EL (cell line): Measurements from ENCODE around the gene GALNTL6.

Source experiments
- DNase-seq: peaks from one replicate; pipeline ENCODE4 v3.0.0-alpha.2; 2016

The GALNTL6 gene

GRCh38 chr4:173044340-173044739 lies 1231.1 kb downstream of the GALNTL6 start:
- DNase-seq, result no peak

- no peak for DNase-seq
Measured at GRCh38 chr4:173045571-173045970, 1232.4 kb downstream of the GALNTL6 start.

GRCh38 chr4:173046144-173046543 lies 1232.9 kb downstream of the GALNTL6 start:
- DNase-seq, result no peak

- no peak for DNase-seq
Measured at GRCh38 chr4:173046818-173047217, 1233.6 kb downstream of the GALNTL6 start.

GRCh38 chr4:173051232-173051631 lies 1238.0 kb downstream of the GALNTL6 start:
- DNase-seq, result no peak

GRCh38 chr4:173051716-173052115 lies 1238.5 kb downstream of the GALNTL6 start:
- peak; percentile 23 for DNase-seq

- DNase-seq, result no peak
Measured at GRCh38 chr4:173052439-173052838, 1239.2 kb downstream of the GALNTL6 start.

- DNase-seq, result no peak
Measured at GRCh38 chr4:173056271-173056670, 1243.1 kb downstream of the GALNTL6 start.

GRCh38 chr4:173056710-173057109 lies 1243.5 kb downstream of the GALNTL6 start:
- DNase-seq, result no peak

- no peak for DNase-seq
Measured at GRCh38 chr4:173057442-173057841, 1244.2 kb downstream of the GALNTL6 start.

- DNase-seq, result no peak
Measured at GRCh38 chr4:173057901-173058300, 1244.7 kb downstream of the GALNTL6 start.

- no peak for DNase-seq
Measured at GRCh38 chr4:173061160-173061559, 1248.0 kb downstream of the GALNTL6 start.

GRCh38 chr4:173073939-173074500 lies 1260.8 kb downstream of the GALNTL6 start:
- no peak for DNase-seq

GRCh38 chr4:173074501-173074946 lies 1261.3 kb downstream of the GALNTL6 start:
- peak; percentile 62 for DNase-seq

GRCh38 chr4:173076903-173077634 lies 1263.9 kb downstream of the GALNTL6 start:
- DNase-seq, result peak; percentile 2

GRCh38 chr4:173088144-173088543 lies 1274.9 kb downstream of the GALNTL6 start:
- no peak for DNase-seq
